HK-2 (cell line): ENCODE results near the gene CDS2.

Source experiments
- DNase-seq: peaks from one replicate; pipeline ENCODE4 v3.0.0-alpha.2; 2018; ENCODE audit not compliant: unreplicated experiment

CDS2 gene

GRCh38 chr20:5153612-5154542, 27.1 kb downstream of the CDS2 start:
- no peak for DNase-seq

- no peak for DNase-seq
Measured at GRCh38 chr20:5154543-5154925, 27.7 kb downstream of the CDS2 start.

- DNase-seq = no peak
Measured at GRCh38 chr20:5155404-5155803, 28.6 kb downstream of the CDS2 start.

- peak; percentile 58 for DNase-seq
Measured at GRCh38 chr20:5156675-5157448, 30.1 kb downstream of the CDS2 start.

- no peak for DNase-seq
Measured at GRCh38 chr20:5159928-5160327, 33.1 kb downstream of the CDS2 start.

GRCh38 chr20:5160882-5161281, 34.1 kb downstream of the CDS2 start:
- no peak for DNase-seq

GRCh38 chr20:5161536-5162164, 34.8 kb downstream of the CDS2 start:
- DNase-seq = no peak

- DNase-seq = no peak
Measured at GRCh38 chr20:5164645-5165625, 38.1 kb downstream of the CDS2 start.

GRCh38 chr20:5168651-5169396, 42.0 kb downstream of the CDS2 start:
- peak; percentile 35 for DNase-seq

GRCh38 chr20:5170341-5170740, 43.5 kb downstream of the CDS2 start:
- DNase-seq = no peak

GRCh38 chr20:5171064-5171789, 44.4 kb downstream of the CDS2 start:
- no peak for DNase-seq

- no peak for DNase-seq
Measured at GRCh38 chr20:5171790-5172164, 45.0 kb downstream of the CDS2 start.

- DNase-seq = no peak
Measured at GRCh38 chr20:5172167-5172601, 45.4 kb downstream of the CDS2 start.

- DNase-seq = no peak
Measured at GRCh38 chr20:5172903-5173463, 46.2 kb downstream of the CDS2 start.

GRCh38 chr20:5173751-5174150, 46.9 kb downstream of the CDS2 start:
- DNase-seq = no peak

- DNase-seq = no peak
Measured at GRCh38 chr20:5177071-5177470, 50.3 kb downstream of the CDS2 start.

- DNase-seq = no peak
Measured at GRCh38 chr20:5178046-5178445, 51.2 kb downstream of the CDS2 start.

GRCh38 chr20:5180421-5180820, 53.6 kb downstream of the CDS2 start:
- DNase-seq = no peak

- no peak for DNase-seq
Measured at GRCh38 chr20:5180933-5181332, 54.1 kb downstream of the CDS2 start.

GRCh38 chr20:5181492-5181891, 54.7 kb downstream of the CDS2 start:
- DNase-seq = no peak
